Measurements from ENCODE around the gene OPCML. TPM values are rescaled to one million over a fixed set of nuclear protein-coding genes. Genes with fewer than 3 reads are reported as not detected.

Gene OPCML
- total RNA-seq, 1 experiment from 2014 or later = not detected

- DNase-seq = no peak
- no peaks in the 10 kb centered on the region for H3K79me2 ChIP-seq (ENCODE audit: low read depth)
- peaks cover 24% of the 10 kb centered on the region for H3K27me3 ChIP-seq (ENCODE audit: insufficient read depth, low read depth)
- H2AFZ ChIP-seq = no peak overlapping the region
- H3K9me2 ChIP-seq (ENCODE audit: insufficient read depth) = no peaks in the 10 kb centered on the region
- no peak overlapping the region for H3K4me2 ChIP-seq
- H3K4me3 ChIP-seq = no peak overlapping the region
- ChIA-PET POLR2A (ENCODE audit: unreplicated experiment) (interaction anchor here (0.6 kb wide), 1 partner anchor 344 kb away, joined by 3 read pairs; no protein-coding TSS in a partner anchor), CTCF (no interaction called here)
- no peaks in the 10 kb centered on the region for H3K36me3 ChIP-seq (ENCODE audit: low read depth)
- H3K4me1 ChIP-seq (replicated peaks; ENCODE audit: insufficient read depth) = no peaks in the 10 kb centered on the region
- intact Hi-C loops (cut with micrococcal nuclease; ENCODE audit: unreplicated experiment) = no loop called here
- H3K27ac ChIP-seq = no peak overlapping the region
- no TSS peak for BruUV-seq (replicated peaks)
- no peaks in the 10 kb centered on the region for H4K20me1 ChIP-seq (ENCODE audit: insufficient read depth)
- H3K9me3 ChIP-seq (ENCODE audit: insufficient read depth, low read depth) = no peaks in the 10 kb centered on the region
- no peak for TF ChIP-seq CTCF (conservative IDR thresholded peaks at IDR 0.05)
- no peak for TF ChIP-seq EZH2 (IDR thresholded peaks at IDR 0.05; ENCODE audit: low read depth)
- H3F3A ChIP-seq (ENCODE audit: insufficient read depth, low read depth) = no peaks in the 10 kb centered on the region
Observed at GRCh38 chr11:132811649-132812048, 720.7 kb downstream of the OPCML start.

GRCh38 chr11:132809070-132809469 lies 723.2 kb downstream of the OPCML start:
- TF ChIP-seq EZH2 (IDR thresholded peaks at IDR 0.05; ENCODE audit: low read depth) (no peak), CTCF (conservative IDR thresholded peaks at IDR 0.05) (no peak)
- ChIA-PET CTCF (no interaction called here), POLR2A (ENCODE audit: unreplicated experiment) (no interaction called here)
- Histone ChIP-seq H3K4me2 (no peak overlapping the region), H4K20me1 (ENCODE audit: insufficient read depth) (no peaks in the 10 kb centered on the region), H3K4me1 (replicated peaks; ENCODE audit: insufficient read depth) (no peaks in the 10 kb centered on the region), H3K9me3 (ENCODE audit: insufficient read depth, low read depth) (no peaks in the 10 kb centered on the region), H3K36me3 (ENCODE audit: low read depth) (no peaks in the 10 kb centered on the region), H3F3A (ENCODE audit: insufficient read depth, low read depth) (no peaks in the 10 kb centered on the region), H3K79me2 (ENCODE audit: low read depth) (no peaks in the 10 kb centered on the region), H3K27me3 (ENCODE audit: insufficient read depth, low read depth) (peaks cover 24% of the 10 kb centered on the region), H3K4me3 (no peak overlapping the region), H2AFZ (no peak overlapping the region), H3K27ac (no peak overlapping the region), H3K9me2 (ENCODE audit: insufficient read depth) (no peaks in the 10 kb centered on the region)
- DNase-seq = no peak
- BruUV-seq (replicated peaks) = no TSS peak
- intact Hi-C loops (cut with micrococcal nuclease; ENCODE audit: unreplicated experiment) = no loop called here

GRCh38 chr11:132804258-132804657 lies 728.0 kb downstream of the OPCML start:
- Histone ChIP-seq H3K9me2 (ENCODE audit: insufficient read depth) (no peaks in the 10 kb centered on the region), H4K20me1 (ENCODE audit: insufficient read depth) (no peaks in the 10 kb centered on the region), H3F3A (ENCODE audit: insufficient read depth, low read depth) (no peaks in the 10 kb centered on the region), H3K79me2 (ENCODE audit: low read depth) (no peaks in the 10 kb centered on the region), H2AFZ (no peak overlapping the region), H3K27ac (no peak overlapping the region), H3K4me1 (replicated peaks; ENCODE audit: insufficient read depth) (no peaks in the 10 kb centered on the region), H3K4me2 (no peak overlapping the region), H3K27me3 (ENCODE audit: insufficient read depth, low read depth) (peaks cover 4% of the 10 kb centered on the region; the same call in 1 of the 2 replicates), H3K4me3 (no peak overlapping the region), H3K36me3 (ENCODE audit: low read depth) (no peaks in the 10 kb centered on the region), H3K9me3 (ENCODE audit: insufficient read depth, low read depth) (no peaks in the 10 kb centered on the region)
- intact Hi-C loops (cut with micrococcal nuclease; ENCODE audit: unreplicated experiment) = no loop called here
- POLR2A ChIA-PET (ENCODE audit: unreplicated experiment) = no interaction called here
- DNase-seq = no peak
- TF ChIP-seq CTCF (conservative IDR thresholded peaks at IDR 0.05) (no peak), EZH2 (IDR thresholded peaks at IDR 0.05; ENCODE audit: low read depth) (no peak)
- CTCF ChIA-PET = no interaction called here
- BruUV-seq (replicated peaks) = no TSS peak

All from PC-9 (cell line).